D341Med (cell line): ENCODE data around the gene STX18.
"Not testable (repeated sequence)": the region's sequence is repeated elsewhere in the genome, so short reads cannot be mapped to it uniquely, and the experiment has no call there.

Experiments
- DNase-seq: peaks from one replicate; pipeline ENCODE4 v3.0.0; 2012; ENCODE audit warnings: low spot score

STX18 gene

GRCh38 chr4:4541661-4542570, at the start of gene STX18:
STX18 (minus strand) TSS chr4:4542048; CDS start chr4:4541964, 84 bp downstream.
- DNase-seq = peak; percentile 94

- DNase-seq = no peak
These were observed 49.2 kb upstream of the STX18 start for GRCh38 chr4:4591071-4591470.

- no peak for DNase-seq
These were observed 48.7 kb upstream of the STX18 start for GRCh38 chr4:4590546-4590945.

GRCh38 chr4:4585012-4585670, 43.3 kb upstream of the STX18 start:
- no peak for DNase-seq

- no peak for DNase-seq
These were observed 41.8 kb upstream of the STX18 start for GRCh38 chr4:4583606-4584005.

GRCh38 chr4:4582653-4583052, 40.8 kb upstream of the STX18 start:
- no peak for DNase-seq

- no peak for DNase-seq
These were observed 38.6 kb upstream of the STX18 start for GRCh38 chr4:4580494-4580893.

GRCh38 chr4:4578981-4579380, 37.1 kb upstream of the STX18 start:
- no peak for DNase-seq

- no peak for DNase-seq
These were observed 35.6 kb upstream of the STX18 start for GRCh38 chr4:4577359-4577875.

- peak; percentile 34 for DNase-seq
These were observed 33.7 kb upstream of the STX18 start for GRCh38 chr4:4575284-4576211.

- no peak for DNase-seq
These were observed 32.9 kb upstream of the STX18 start for GRCh38 chr4:4574792-4575191.

GRCh38 chr4:4574052-4574451, 32.2 kb upstream of the STX18 start:
- no peak for DNase-seq

GRCh38 chr4:4572821-4573220, 31.0 kb upstream of the STX18 start:
- DNase-seq = no peak

GRCh38 chr4:4569861-4570260, 28.0 kb upstream of the STX18 start:
- DNase-seq = not testable (repeated sequence)

- no peak for DNase-seq
These were observed 27.1 kb upstream of the STX18 start for GRCh38 chr4:4568806-4569427.

GRCh38 chr4:4566359-4566758, 24.5 kb upstream of the STX18 start:
- DNase-seq = not testable (repeated sequence)

GRCh38 chr4:4564522-4564921, 22.7 kb upstream of the STX18 start:
- no peak for DNase-seq

GRCh38 chr4:4560642-4561041, 18.8 kb upstream of the STX18 start:
- DNase-seq = no peak

GRCh38 chr4:4560136-4560535, 18.3 kb upstream of the STX18 start:
- no peak for DNase-seq

GRCh38 chr4:4559596-4559995, 17.7 kb upstream of the STX18 start:
- DNase-seq = no peak

- DNase-seq = no peak
These were observed 17.0 kb upstream of the STX18 start for GRCh38 chr4:4558881-4559280.

- no peak for DNase-seq
These were observed 14.1 kb upstream of the STX18 start for GRCh38 chr4:4555916-4556315.
